Trophoblast cell (in vitro differentiated cells and primary cell): ENCODE measurements around the gene PRPSAP1.

Experiments used
- DNase-seq, 2 donors: peaks; one replicate each; pipeline ENCODE4 v3.0.0-alpha.2; 2016
- H2AFZ ChIP-seq: 2 replicates; pipeline ENCODE4 v1.6.1; 2013; ENCODE audit warnings: low read length, moderate library complexity, mild to moderate bottlenecking; ENCODE audit not compliant: insufficient read depth, poor library complexity
- H2AK5ac ChIP-seq: 2 replicates; pipeline ENCODE4 v1.6.1; 2013; ENCODE audit warnings: mild to moderate bottlenecking, low read length
- H2BK120ac ChIP-seq: 2 replicates; pipeline ENCODE4 v1.6.1; 2013; ENCODE audit warnings: low read length, mild to moderate bottlenecking, moderate library complexity; ENCODE audit not compliant: insufficient read depth, poor library complexity
- H2BK12ac ChIP-seq: 2 replicates; pipeline ENCODE4 v1.6.1; 2013; ENCODE audit warnings: mild to moderate bottlenecking, low read length, moderate library complexity
- H2BK5ac ChIP-seq: 2 replicates; pipeline ENCODE4 v1.6.1; 2013; ENCODE audit warnings: low read length, low read depth, moderate library complexity, mild to moderate bottlenecking; ENCODE audit not compliant: poor library complexity
- H3K14ac ChIP-seq: 2 replicates; pipeline ENCODE4 v1.6.1; 2013; ENCODE audit warnings: mild to moderate bottlenecking, low read length
- H3K18ac ChIP-seq: 2 replicates; pipeline ENCODE4 v1.6.1; 2013; ENCODE audit warnings: mild to moderate bottlenecking, low read length
- H3K23ac ChIP-seq: 2 replicates; pipeline ENCODE4 v1.6.1; 2013; ENCODE audit warnings: low read length
- H3K27ac ChIP-seq: 2 replicates; pipeline ENCODE4 v1.5.1; 2013; ENCODE audit warnings: low read depth, mild to moderate bottlenecking, inconsistent platforms, low read length, moderate library complexity
- H3K27me3 ChIP-seq: 2 replicates; pipeline ENCODE4 v1.6.1; 2013; ENCODE audit warnings: inconsistent platforms, mild to moderate bottlenecking, low read length, moderate library complexity; ENCODE audit not compliant: insufficient read depth
- H3K36me3 ChIP-seq, 2 experiments: 1 replicate in 1 of 2; 2 replicates in 1 of 2; pipeline ENCODE4 v1.6.1; 2013; ENCODE audit warnings: low read length in 2 of 2, mild to moderate bottlenecking in 2 of 2, moderate library complexity in 1 of 2; ENCODE audit not compliant: insufficient read depth in 2 of 2, control insufficient read depth in 1 of 2
- H3K4ac ChIP-seq: 2 replicates; pipeline ENCODE4 v1.6.1; 2013; ENCODE audit warnings: low read depth, mild to moderate bottlenecking, low read length, moderate library complexity
- H3K4me1 ChIP-seq, 2 experiments: 1 replicate in 1 of 2; 2 replicates in 1 of 2; pipeline ENCODE4 v1.6.1; 2013; ENCODE audit warnings: low read length in 2 of 2, mild to moderate bottlenecking in 2 of 2, moderate library complexity in 1 of 2; ENCODE audit not compliant: insufficient read depth in 2 of 2, control insufficient read depth in 1 of 2
- H3K4me2 ChIP-seq: 2 replicates; pipeline ENCODE4 v1.6.1; 2013; ENCODE audit warnings: inconsistent platforms, mild to moderate bottlenecking, low read length, moderate library complexity
- H3K4me3 ChIP-seq: 2 replicates; pipeline ENCODE4 v1.5.1; 2013; ENCODE audit warnings: mild to moderate bottlenecking, low read depth, low read length, inconsistent platforms
- H3K79me1 ChIP-seq: one replicate; pipeline ENCODE4 v1.6.1; 2013; ENCODE audit warnings: low read length
- H3K79me2 ChIP-seq: 2 replicates; pipeline ENCODE4 v1.6.1; 2013; ENCODE audit warnings: low read length, mild to moderate bottlenecking; ENCODE audit not compliant: control insufficient read depth, insufficient read depth, poor library complexity
- H3K9ac ChIP-seq: 2 replicates; pipeline ENCODE4 v1.6.1; 2013; ENCODE audit warnings: mild to moderate bottlenecking, low read length
- H3K9me3 ChIP-seq: 2 replicates; pipeline ENCODE4 v1.6.1; 2013; ENCODE audit warnings: low read depth, mild to moderate bottlenecking, control low read depth, inconsistent platforms, low read length; ENCODE audit not compliant: insufficient read depth
- H4K12ac ChIP-seq: 2 replicates; pipeline ENCODE4 v1.6.1; 2013; ENCODE audit warnings: low read depth, mild to moderate bottlenecking, low read length, moderate library complexity
- H4K8ac ChIP-seq: 2 replicates; pipeline ENCODE4 v1.6.1; 2013; ENCODE audit warnings: low read depth, mild to moderate bottlenecking, low read length, moderate library complexity
- H4K91ac ChIP-seq: one replicate; pipeline ENCODE4 v1.6.1; 2013; ENCODE audit warnings: low read depth, mild to moderate bottlenecking, low read length, moderate library complexity
- WGBS: extraction: QIAGEN DNeasy Blood & Tissue Kit; methylation state at CpG from one replicate; pipeline ENCODE4 v1.1.7; 2013; ENCODE audit warnings: missing lambda C conversion rate; ENCODE audit not compliant: insufficient read length, insufficient coverage; ENCODE audit errors: extremely low coverage; 5-methylcytosine and 5-hydroxymethylcytosine counted together

PRPSAP1 gene

GRCh38 chr17:76386966-76387765 lies 33.5 kb upstream of the PRPSAP1 start:
- Histone ChIP-seq H3K79me1 (peaks cover 33% of the 10 kb centered on the region), H4K91ac (no peak overlapping the region), H4K8ac (no peak overlapping the region), H3K23ac (no peak overlapping the region), H2AK5ac (no peak overlapping the region), H2BK120ac (no peak overlapping the region), H3K14ac (no peak overlapping the region), H3K9me3 (peaks cover 2% of the 10 kb centered on the region), H3K79me2 (peaks cover 20% of the 10 kb centered on the region), H3K27me3 (no peaks in the 10 kb centered on the region), H3K4ac (no peak overlapping the region), H3K4me2 (no peak overlapping the region), H4K12ac (no peak overlapping the region), H3K18ac (no peak overlapping the region), H2BK5ac (no peak overlapping the region), H2AFZ (no peak overlapping the region), H2BK12ac (no peak overlapping the region), H3K9ac (no peak overlapping the region), H3K36me3 (peaks cover 29 to 33% of the 10 kb centered on the region in 2 experiments), H3K27ac (no peak overlapping the region), H3K4me3 (peak overlapping the region; percentile 18), H3K4me1 (peaks cover 14 to 17% of the 10 kb centered on the region in 2 experiments)
- no peak for DNase-seq
- no CpG with 5 or more reads among the region's 31 CpGs for WGBS

- Histone ChIP-seq H3K9me3 (no peaks in the 10 kb centered on the region), H4K8ac (no peak overlapping the region), H3K27ac (no peak overlapping the region), H4K91ac (no peak overlapping the region), H2BK5ac (no peak overlapping the region), H3K36me3 (peaks cover 21 to 25% of the 10 kb centered on the region in 2 experiments), H3K4me2 (peak overlapping the region; percentile 93), H3K4ac (no peak overlapping the region), H4K12ac (no peak overlapping the region), H3K23ac (no peak overlapping the region), H2AK5ac (no peak overlapping the region), H3K9ac (no peak overlapping the region), H3K18ac (peak overlapping the region; percentile 1), H3K4me1 (peaks cover 24 to 28% of the 10 kb centered on the region in 2 experiments), H2BK12ac (no peak overlapping the region), H3K4me3 (peak overlapping the region; percentile 76), H2AFZ (no peak overlapping the region), H3K14ac (no peak overlapping the region), H3K79me2 (peaks cover 20% of the 10 kb centered on the region), H3K27me3 (no peaks in the 10 kb centered on the region), H3K79me1 (peaks cover 41% of the 10 kb centered on the region), H2BK120ac (peak overlapping the region; percentile 47)
- peak; percentile 71 to 91 for DNase-seq
- WGBS, result no CpG with 5 or more reads among the region's 52 CpGs
Observed at GRCh38 chr17:76385892-76386786, 32.4 kb upstream of the PRPSAP1 start.

- H2BK12ac ChIP-seq, result peak overlapping the region; percentile 19
- peaks cover 20% of the 10 kb centered on the region for H3K79me2 ChIP-seq
- peak overlapping the region; percentile 79 for H2BK120ac ChIP-seq
- no peak overlapping the region for H3K23ac ChIP-seq
- H3K4ac ChIP-seq, result peak overlapping the region; percentile 68
- peak overlapping the region; percentile 91 for H3K18ac ChIP-seq
- H2AFZ ChIP-seq, result peak overlapping the region; percentile 57
- peak; percentile 60 to 64 for DNase-seq
- no peaks in the 10 kb centered on the region for H3K27me3 ChIP-seq
- H3K27ac ChIP-seq, result peak overlapping the region; percentile 97
- peaks cover 13 to 18% of the 10 kb centered on the region in 2 experiments for H3K36me3 ChIP-seq
- H2BK5ac ChIP-seq, result peak overlapping the region; percentile 58
- peak overlapping the region; percentile 76 for H3K4me3 ChIP-seq
- peak overlapping the region; percentile 93 for H3K4me2 ChIP-seq
- H3K79me1 ChIP-seq, result peaks cover 41% of the 10 kb centered on the region
- peak overlapping the region; percentile 76 for H3K14ac ChIP-seq
- H3K9ac ChIP-seq, result peak overlapping the region; percentile 81
- H3K4me1 ChIP-seq, result peaks cover 26 to 29% of the 10 kb centered on the region in 2 experiments
- WGBS, result no CpG with 5 or more reads among the region's 74 CpGs
- no peaks in the 10 kb centered on the region for H3K9me3 ChIP-seq
- H4K12ac ChIP-seq, result peak overlapping the region; percentile 45
- H4K8ac ChIP-seq, result peak overlapping the region; percentile 78
- H2AK5ac ChIP-seq, result peak overlapping the region; percentile 27
- H4K91ac ChIP-seq, result peak overlapping the region; percentile 85
Observed at GRCh38 chr17:76384987-76385891, 31.5 kb upstream of the PRPSAP1 start.
